Measurements from ENCODE around the gene PROM1. TPM values are rescaled to one million over a fixed set of nuclear protein-coding genes. Genes with fewer than 3 reads are reported as not detected.

Gene PROM1
- total and polyA plus RNA-seq, 4 donors: 1.2 to 5.2 (median 3.7) TPM

DNA sequence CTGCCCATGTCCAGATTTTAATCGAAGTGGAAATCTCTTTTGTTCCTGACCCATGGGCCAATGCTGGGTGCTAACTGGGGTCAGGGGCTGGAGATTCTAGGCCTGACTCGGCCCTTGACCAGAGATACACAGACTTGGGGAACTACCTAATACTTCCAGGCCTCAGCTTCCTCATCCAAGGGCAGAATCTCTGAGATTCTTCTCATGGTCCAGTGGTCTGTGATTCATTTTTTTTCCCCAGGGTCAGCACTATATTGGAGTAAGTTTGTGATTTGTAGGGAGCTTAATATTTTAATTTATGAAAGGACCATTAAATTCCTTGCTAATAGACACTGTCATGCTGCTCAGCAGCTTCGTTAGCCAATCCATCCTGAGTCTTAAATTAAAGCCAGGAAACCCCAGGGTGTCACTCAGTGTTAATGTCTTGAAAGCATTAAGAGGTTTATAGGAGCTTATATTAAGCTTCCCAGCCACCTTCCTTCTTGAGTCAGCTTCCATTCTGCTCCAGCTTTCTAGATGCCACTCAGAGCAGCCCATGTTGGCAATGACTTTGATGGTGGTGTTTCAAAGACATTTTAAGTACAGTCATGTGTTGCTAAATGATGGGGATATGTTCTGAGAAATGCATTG, 27.0 kb upstream of the PROM1 start:
- Histone ChIP-seq H3K4me3 (ENCODE audit: low read depth in 1 of 3, low read length in 3 of 3) (no peak overlapping the region), H3K9ac (ENCODE audit: low read depth in 1 of 2, low read length in 2 of 2) (no peak overlapping the region), H3K9me3 (ENCODE audit: control insufficient read depth in 4 of 4, low read length in 3 of 4) (no peaks in the 10 kb centered on the region), H3K27me3 (ENCODE audit: control insufficient read depth in 4 of 4, insufficient read depth in 4 of 4, low read length in 3 of 4) (no peaks in the 10 kb centered on the region), H3K27ac (ENCODE audit: low read depth in 1 of 2, low read length in 2 of 2) (no peak overlapping the region), H3K4me1 (ENCODE audit: control insufficient read depth in 4 of 4, insufficient read depth in 4 of 4, low read length in 3 of 4) (peaks cover 0 to 3% (median 0%) of the 10 kb centered on the region in 4 donors), H3K36me3 (ENCODE audit: control insufficient read depth in 4 of 4, insufficient read depth in 3 of 4, low read depth in 1 of 4, low read length in 3 of 4) (no peaks in the 10 kb centered on the region)
- TF ChIP-seq RXRA (IDR thresholded peaks at IDR 0.05): no peak
- 65% methylated on average over 3 of the region's 3 CpGs for WGBS
- DNase-seq (ENCODE audit: low spot score): no peak

DNA sequence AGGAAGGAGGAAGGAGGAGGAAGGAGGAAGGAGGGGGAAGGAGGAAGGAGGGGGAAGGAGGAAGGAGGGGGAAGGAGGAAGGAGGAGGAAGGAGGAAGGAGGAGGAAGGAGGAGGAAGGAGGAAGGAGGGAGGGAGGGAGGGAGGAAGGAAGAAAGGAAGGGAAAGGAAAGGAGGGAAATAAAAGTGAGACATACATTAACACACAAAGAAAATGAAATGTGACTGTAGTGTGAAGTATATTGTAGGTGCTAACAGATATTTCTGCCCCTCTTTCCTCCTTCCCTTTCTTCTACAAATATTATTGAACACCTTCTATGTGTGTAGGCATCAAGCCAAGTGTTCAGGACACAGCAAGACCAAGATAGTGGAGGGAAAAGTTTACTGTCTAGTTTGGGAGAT, 26.4 kb upstream of the PROM1 start:
- Histone ChIP-seq H3K4me3 (ENCODE audit: low read depth in 1 of 3, low read length in 3 of 3) (no peak overlapping the region), H3K9me3 (ENCODE audit: control insufficient read depth in 4 of 4, low read length in 3 of 4) (no peaks in the 10 kb centered on the region), H3K27me3 (ENCODE audit: control insufficient read depth in 4 of 4, insufficient read depth in 4 of 4, low read length in 3 of 4) (no peaks in the 10 kb centered on the region), H3K4me1 (ENCODE audit: control insufficient read depth in 4 of 4, insufficient read depth in 4 of 4, low read length in 3 of 4) (peaks cover 0 to 3% (median 0%) of the 10 kb centered on the region in 4 donors), H3K9ac (ENCODE audit: low read depth in 1 of 2, low read length in 2 of 2) (no peak overlapping the region), H3K27ac (ENCODE audit: low read depth in 1 of 2, low read length in 2 of 2) (no peak overlapping the region), H3K36me3 (ENCODE audit: control insufficient read depth in 4 of 4, insufficient read depth in 3 of 4, low read depth in 1 of 4, low read length in 3 of 4) (no peaks in the 10 kb centered on the region)
- no peak for DNase-seq (ENCODE audit: low spot score)
- no peak for TF ChIP-seq SP1 (IDR thresholded peaks at IDR 0.05)
- no peak for TF ChIP-seq FOXA2 (IDR thresholded peaks at IDR 0.05)
- TF ChIP-seq HNF4A (conservative IDR thresholded peaks at IDR 0.05): no peak
- TF ChIP-seq, protein P1, sequence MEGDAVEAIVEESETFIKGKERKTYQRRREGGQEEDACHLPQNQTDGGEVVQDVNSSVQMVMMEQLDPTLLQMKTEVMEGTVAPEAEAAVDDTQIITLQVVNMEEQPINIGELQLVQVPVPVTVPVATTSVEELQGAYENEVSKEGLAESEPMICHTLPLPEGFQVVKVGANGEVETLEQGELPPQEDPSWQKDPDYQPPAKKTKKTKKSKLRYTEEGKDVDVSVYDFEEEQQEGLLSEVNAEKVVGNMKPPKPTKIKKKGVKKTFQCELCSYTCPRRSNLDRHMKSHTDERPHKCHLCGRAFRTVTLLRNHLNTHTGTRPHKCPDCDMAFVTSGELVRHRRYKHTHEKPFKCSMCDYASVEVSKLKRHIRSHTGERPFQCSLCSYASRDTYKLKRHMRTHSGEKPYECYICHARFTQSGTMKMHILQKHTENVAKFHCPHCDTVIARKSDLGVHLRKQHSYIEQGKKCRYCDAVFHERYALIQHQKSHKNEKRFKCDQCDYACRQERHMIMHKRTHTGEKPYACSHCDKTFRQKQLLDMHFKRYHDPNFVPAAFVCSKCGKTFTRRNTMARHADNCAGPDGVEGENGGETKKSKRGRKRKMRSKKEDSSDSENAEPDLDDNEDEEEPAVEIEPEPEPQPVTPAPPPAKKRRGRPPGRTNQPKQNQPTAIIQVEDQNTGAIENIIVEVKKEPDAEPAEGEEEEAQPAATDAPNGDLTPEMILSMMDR (IDR thresholded peaks at IDR 0.05; ENCODE audit: low read depth, low read length, missing input control): no peak
- no peak for TF ChIP-seq EGR1 (IDR thresholded peaks at IDR 0.05; ENCODE audit: low read depth in 2 of 2)
- no peak for TF ChIP-seq TAF1 (conservative IDR thresholded peaks at IDR 0.05)
- TF ChIP-seq YY1 (IDR thresholded peaks at IDR 0.05): no peak
- TF ChIP-seq, protein P2, sequence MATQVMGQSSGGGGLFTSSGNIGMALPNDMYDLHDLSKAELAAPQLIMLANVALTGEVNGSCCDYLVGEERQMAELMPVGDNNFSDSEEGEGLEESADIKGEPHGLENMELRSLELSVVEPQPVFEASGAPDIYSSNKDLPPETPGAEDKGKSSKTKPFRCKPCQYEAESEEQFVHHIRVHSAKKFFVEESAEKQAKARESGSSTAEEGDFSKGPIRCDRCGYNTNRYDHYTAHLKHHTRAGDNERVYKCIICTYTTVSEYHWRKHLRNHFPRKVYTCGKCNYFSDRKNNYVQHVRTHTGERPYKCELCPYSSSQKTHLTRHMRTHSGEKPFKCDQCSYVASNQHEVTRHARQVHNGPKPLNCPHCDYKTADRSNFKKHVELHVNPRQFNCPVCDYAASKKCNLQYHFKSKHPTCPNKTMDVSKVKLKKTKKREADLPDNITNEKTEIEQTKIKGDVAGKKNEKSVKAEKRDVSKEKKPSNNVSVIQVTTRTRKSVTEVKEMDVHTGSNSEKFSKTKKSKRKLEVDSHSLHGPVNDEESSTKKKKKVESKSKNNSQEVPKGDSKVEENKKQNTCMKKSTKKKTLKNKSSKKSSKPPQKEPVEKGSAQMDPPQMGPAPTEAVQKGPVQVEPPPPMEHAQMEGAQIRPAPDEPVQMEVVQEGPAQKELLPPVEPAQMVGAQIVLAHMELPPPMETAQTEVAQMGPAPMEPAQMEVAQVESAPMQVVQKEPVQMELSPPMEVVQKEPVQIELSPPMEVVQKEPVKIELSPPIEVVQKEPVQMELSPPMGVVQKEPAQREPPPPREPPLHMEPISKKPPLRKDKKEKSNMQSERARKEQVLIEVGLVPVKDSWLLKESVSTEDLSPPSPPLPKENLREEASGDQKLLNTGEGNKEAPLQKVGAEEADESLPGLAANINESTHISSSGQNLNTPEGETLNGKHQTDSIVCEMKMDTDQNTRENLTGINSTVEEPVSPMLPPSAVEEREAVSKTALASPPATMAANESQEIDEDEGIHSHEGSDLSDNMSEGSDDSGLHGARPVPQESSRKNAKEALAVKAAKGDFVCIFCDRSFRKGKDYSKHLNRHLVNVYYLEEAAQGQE (IDR thresholded peaks at IDR 0.05): no peak
- TF ChIP-seq, protein P3, sequence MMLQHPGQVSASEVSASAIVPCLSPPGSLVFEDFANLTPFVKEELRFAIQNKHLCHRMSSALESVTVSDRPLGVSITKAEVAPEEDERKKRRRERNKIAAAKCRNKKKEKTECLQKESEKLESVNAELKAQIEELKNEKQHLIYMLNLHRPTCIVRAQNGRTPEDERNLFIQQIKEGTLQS (IDR thresholded peaks at IDR 0.05): no peak
- no peak for TF ChIP-seq HNF4G (IDR thresholded peaks at IDR 0.05)
- no peak for TF ChIP-seq RAD21 (IDR thresholded peaks at IDR 0.05)
- TF ChIP-seq, protein P4, sequence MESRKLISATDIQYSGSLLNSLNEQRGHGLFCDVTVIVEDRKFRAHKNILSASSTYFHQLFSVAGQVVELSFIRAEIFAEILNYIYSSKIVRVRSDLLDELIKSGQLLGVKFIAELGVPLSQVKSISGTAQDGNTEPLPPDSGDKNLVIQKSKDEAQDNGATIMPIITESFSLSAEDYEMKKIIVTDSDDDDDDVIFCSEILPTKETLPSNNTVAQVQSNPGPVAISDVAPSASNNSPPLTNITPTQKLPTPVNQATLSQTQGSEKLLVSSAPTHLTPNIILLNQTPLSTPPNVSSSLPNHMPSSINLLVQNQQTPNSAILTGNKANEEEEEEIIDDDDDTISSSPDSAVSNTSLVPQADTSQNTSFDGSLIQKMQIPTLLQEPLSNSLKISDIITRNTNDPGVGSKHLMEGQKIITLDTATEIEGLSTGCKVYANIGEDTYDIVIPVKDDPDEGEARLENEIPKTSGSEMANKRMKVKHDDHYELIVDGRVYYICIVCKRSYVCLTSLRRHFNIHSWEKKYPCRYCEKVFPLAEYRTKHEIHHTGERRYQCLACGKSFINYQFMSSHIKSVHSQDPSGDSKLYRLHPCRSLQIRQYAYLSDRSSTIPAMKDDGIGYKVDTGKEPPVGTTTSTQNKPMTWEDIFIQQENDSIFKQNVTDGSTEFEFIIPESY (IDR thresholded peaks at IDR 0.05): no peak
- TF ChIP-seq, protein P5, sequence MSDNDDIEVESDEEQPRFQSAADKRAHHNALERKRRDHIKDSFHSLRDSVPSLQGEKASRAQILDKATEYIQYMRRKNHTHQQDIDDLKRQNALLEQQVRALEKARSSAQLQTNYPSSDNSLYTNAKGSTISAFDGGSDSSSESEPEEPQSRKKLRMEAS (IDR thresholded peaks at IDR 0.05): no peak
